Measurements from ENCODE around the gene VEGFC. TPM values are rescaled to one million over a fixed set of nuclear protein-coding genes. Genes with fewer than 3 reads are reported as not detected.

The VEGFC gene, protein sequence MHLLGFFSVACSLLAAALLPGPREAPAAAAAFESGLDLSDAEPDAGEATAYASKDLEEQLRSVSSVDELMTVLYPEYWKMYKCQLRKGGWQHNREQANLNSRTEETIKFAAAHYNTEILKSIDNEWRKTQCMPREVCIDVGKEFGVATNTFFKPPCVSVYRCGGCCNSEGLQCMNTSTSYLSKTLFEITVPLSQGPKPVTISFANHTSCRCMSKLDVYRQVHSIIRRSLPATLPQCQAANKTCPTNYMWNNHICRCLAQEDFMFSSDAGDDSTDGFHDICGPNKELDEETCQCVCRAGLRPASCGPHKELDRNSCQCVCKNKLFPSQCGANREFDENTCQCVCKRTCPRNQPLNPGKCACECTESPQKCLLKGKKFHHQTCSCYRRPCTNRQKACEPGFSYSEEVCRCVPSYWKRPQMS
- polyA plus RNA-seq (2012; ENCODE audit: low read depth, missing spikeins), result not detected

DNA sequence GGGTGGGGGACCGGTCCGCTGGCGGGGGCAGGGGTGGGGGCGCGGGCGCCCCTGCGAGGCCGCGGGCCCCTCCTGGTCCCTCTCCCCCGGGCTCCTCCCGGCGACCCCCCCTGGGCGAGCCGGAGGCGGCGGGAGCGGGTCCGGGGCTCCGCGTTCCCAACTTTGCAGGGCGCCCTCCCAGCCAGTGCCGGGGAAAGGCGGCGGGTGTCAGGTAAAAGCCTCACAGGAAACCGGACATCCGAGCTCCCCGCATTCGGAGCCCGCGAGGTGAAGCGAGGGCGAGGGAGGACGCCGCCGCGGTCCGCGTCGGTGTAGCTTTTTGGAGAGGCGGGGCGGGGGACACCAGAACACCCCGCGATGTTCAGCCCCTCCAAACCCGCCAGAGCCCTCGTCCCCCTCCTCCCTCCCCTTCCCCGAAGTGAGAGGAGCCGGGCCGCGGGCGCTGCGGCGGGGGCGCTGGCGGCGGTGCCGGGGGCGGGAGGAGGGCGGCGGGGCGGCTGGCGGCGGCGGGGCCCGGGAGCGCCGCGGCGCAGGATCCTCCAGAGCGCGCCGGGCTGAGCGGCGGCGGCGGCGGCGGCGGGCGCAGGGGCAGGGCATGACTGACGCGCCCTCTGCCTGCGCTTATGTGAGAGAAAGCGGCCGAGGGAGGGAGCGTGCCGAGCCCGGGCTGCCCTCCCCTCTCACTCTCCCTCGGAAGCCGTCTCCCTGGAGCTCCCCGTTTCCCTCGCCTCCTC is at the start of gene VEGFC:
Gene VEGFC, minus strand, starts transcription at position 597 of the 734 bp plus-strand sequence. CDS start 611 bp downstream, outside the sequence.
- no peak for FAIRE-seq
- TF ChIP-seq SPI1 (IDR thresholded peaks at IDR 0.05; ENCODE audit: low read depth, low read length) (no peak), PAX5 (IDR thresholded peaks at IDR 0.05; ENCODE audit: insufficient read depth, low read length, severe bottlenecking) (no peak)
- peak; percentile 30 for DNase-seq (ENCODE audit: insufficient read length, low spot score)

DNA sequence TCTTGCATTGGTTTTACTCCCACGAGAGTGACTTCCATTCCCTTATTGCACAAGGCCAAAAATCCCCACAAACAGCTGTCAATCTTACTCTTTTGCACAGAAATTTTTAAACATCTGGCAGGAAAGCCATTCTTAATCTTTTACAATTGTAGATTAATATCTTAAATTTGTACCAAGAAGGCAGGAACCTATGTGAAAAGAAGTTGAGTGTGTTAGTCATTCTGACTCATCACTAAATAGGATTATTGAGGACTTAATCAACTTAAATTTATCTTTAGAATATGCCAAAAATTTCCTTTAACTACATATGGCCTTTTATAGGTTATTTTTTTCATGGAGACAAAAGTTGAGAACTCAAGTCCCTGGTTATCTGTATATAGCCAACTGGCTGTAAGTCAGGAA is 49.0 kb upstream of the VEGFC start:
- TF ChIP-seq TAF1 (IDR thresholded peaks at IDR 0.05; ENCODE audit: low read depth, low read length), result no peak
- no peak for TF ChIP-seq POLR2A (IDR thresholded peaks at IDR 0.05; ENCODE audit: low read depth, low read length)
- no peak for TF ChIP-seq POU2F2 (IDR thresholded peaks at IDR 0.05; ENCODE audit: low read depth, low read length)
- no peak for TF ChIP-seq SPI1 (IDR thresholded peaks at IDR 0.05; ENCODE audit: low read depth, low read length)
- FAIRE-seq, result no peak
- DNase-seq (ENCODE audit: insufficient read length, low spot score), result no peak

DNA sequence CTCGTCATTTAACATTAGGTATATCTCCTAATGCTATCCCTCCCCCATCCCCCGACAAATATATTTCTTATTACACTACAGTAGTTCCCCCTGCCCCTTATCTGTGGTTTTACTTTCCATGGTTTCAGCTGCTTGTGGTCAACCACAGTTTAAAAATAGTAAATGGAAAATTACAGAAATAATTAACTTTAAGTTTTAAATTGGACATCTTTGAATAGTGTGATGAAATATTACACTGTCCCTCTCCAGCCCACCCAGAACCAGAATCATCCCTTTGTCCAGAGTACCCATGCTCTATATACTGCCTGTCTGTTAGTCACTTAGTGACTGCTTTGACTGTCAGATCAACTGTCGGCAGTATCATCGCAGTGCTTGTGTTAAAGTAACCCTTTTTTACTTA is 47.4 kb upstream of the VEGFC start:
- DNase-seq (ENCODE audit: insufficient read length, low spot score) (no peak), FAIRE-seq (no peak)
- TF ChIP-seq PAX5 (IDR thresholded peaks at IDR 0.05; ENCODE audit: insufficient read depth, low read length, severe bottlenecking) (no peak), POU2F2 (IDR thresholded peaks at IDR 0.05; ENCODE audit: low read depth, low read length) (no peak)

DNA sequence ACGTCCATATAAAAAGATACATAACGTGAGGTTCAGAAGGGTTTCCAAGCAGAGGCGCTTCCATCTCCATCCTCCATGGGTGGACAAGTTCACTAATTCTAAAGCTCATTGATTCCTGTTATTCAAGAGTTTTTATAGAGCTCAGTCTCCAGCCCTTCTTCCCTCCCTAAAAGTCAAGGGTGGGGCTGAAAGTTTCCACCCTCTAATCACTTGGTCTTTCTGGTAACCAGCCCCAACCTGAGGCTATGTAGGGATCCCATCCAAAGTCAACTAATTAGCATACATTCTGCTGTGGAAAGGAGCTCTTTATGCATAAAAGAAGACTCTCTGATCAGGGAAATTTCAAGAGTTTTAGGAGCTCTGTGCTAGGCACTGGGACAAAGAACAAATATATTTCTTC is 46.9 kb upstream of the VEGFC start:
- FAIRE-seq (no peak), DNase-seq (ENCODE audit: insufficient read length, low spot score) (no peak)
- TF ChIP-seq PAX5 (IDR thresholded peaks at IDR 0.05; ENCODE audit: insufficient read depth, low read length, severe bottlenecking) (no peak), POU2F2 (IDR thresholded peaks at IDR 0.05; ENCODE audit: low read depth, low read length) (no peak), TAF1 (IDR thresholded peaks at IDR 0.05; ENCODE audit: low read depth, low read length) (no peak), POLR2A (IDR thresholded peaks at IDR 0.05; ENCODE audit: low read depth, low read length) (no peak), SPI1 (IDR thresholded peaks at IDR 0.05; ENCODE audit: low read depth, low read length) (no peak), POLR2AphosphoS5 (IDR thresholded peaks at IDR 0.05; ENCODE audit: low read depth, low read length) (no peak)

DNA sequence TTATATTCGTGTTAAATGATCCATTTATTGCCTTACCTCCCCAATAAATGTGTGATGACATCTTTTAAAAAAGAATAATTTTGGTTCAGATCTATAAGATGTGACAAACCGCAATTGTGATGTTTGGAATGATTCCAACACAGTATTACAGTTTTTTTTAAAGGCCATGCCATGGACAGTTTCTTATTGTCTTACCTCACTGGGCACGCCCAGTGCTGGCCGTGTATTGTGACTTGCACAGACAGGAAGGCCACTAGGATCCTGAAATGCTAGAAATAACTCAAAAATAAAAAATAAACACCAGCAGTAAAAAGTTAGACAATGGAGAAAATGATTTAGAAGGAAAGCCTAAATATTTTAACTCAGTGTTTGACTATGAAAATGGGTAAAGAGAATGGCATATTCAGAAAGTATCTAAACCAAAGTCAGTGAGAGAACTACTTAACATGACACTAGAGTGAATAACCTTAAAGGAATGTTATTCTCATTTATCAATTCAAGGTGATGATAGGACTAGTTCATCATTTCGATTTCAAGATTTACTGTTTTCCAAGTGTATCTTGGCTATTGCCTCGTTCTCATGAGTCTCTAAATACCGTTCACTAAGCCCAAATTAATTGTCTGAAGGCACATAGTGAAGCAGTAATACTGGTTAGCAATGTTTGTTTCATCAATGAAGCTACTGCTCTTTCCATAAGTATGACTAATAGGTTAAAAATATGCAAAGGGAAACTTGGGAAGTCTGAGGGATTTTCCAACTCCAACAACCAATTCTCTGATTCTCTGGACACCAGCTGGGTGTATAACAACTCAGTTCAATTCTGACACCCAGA is 46.1 kb upstream of the VEGFC start:
- DNase-seq (ENCODE audit: insufficient read length, low spot score) (no peak), FAIRE-seq (no peak)
- no peak for TF ChIP-seq POLR2A (IDR thresholded peaks at IDR 0.05; ENCODE audit: low read depth, low read length)
- no peak for TF ChIP-seq SPI1 (IDR thresholded peaks at IDR 0.05; ENCODE audit: low read depth, low read length)
- no peak for TF ChIP-seq POU2F2 (IDR thresholded peaks at IDR 0.05; ENCODE audit: low read depth, low read length)
- TF ChIP-seq POLR2AphosphoS5 (IDR thresholded peaks at IDR 0.05; ENCODE audit: low read depth, low read length), result no peak
- no peak for TF ChIP-seq TAF1 (IDR thresholded peaks at IDR 0.05; ENCODE audit: low read depth, low read length)
- no peak for TF ChIP-seq PAX5 (IDR thresholded peaks at IDR 0.05; ENCODE audit: insufficient read depth, low read length, severe bottlenecking)

DNA sequence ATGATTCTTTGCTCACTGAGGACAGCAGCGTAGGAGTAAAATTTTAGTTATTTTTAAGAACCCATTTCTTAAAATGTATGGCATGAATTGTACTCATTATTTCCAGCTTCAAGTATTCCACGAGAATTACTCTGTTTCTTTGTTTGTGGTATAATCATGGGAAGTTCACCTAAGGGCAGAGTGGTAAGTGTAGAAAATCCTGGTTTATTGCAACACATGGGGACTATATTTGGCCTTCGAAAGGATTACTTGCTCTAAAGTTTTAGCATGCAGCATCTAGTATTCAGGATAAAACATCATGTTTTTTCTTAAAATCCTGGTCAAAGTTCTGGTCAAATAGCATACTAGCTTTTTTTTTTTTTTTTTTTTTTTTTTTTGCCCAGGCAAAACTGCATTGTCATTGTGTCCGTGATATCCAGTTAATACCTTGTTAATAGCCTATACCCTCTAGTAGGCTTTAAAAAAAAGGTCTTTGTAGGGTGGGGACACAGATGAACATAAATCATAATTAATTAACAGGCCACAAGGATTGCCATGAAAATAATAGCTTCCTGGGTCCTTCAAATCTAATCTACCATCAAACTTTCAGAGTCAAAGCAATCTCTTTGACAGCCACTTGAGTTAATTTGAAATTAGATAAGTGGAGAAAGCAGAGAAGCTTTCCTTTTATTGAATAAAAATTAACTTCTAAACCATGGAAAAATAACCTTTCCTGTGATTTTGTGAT is 44.6 kb upstream of the VEGFC start:
- FAIRE-seq (no peak), DNase-seq (ENCODE audit: insufficient read length, low spot score) (no peak)
- TF ChIP-seq TAF1 (IDR thresholded peaks at IDR 0.05; ENCODE audit: low read depth, low read length), result no peak
- no peak for TF ChIP-seq SPI1 (IDR thresholded peaks at IDR 0.05; ENCODE audit: low read depth, low read length)
- TF ChIP-seq PAX5 (IDR thresholded peaks at IDR 0.05; ENCODE audit: insufficient read depth, low read length, severe bottlenecking), result no peak
- no peak for TF ChIP-seq POLR2A (IDR thresholded peaks at IDR 0.05; ENCODE audit: low read depth, low read length)
- TF ChIP-seq POU2F2 (IDR thresholded peaks at IDR 0.05; ENCODE audit: low read depth, low read length), result no peak
- TF ChIP-seq POLR2AphosphoS5 (IDR thresholded peaks at IDR 0.05; ENCODE audit: low read depth, low read length), result no peak

DNA sequence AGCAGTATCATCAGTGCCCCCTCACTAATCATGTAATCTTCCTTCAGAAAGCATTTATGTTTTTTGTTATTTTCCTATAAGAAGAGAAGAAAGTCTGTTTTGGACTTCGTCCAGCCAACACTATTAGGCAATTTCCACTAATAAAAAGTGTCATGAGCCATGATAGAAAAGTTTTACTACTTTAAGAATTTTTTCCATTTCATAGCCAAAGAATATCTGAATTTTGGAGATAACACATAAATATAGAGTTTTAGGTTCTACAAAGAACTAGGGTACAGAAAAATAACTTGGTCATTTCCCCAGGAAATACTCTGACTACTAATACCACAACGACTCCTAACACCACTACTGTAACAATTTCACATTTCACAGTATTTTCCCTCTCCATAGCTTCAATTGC is 41.8 kb upstream of the VEGFC start:
- FAIRE-seq (no peak), DNase-seq (ENCODE audit: insufficient read length, low spot score) (no peak)
- TF ChIP-seq POLR2A (IDR thresholded peaks at IDR 0.05; ENCODE audit: low read depth, low read length), result no peak
- no peak for TF ChIP-seq PAX5 (IDR thresholded peaks at IDR 0.05; ENCODE audit: insufficient read depth, low read length, severe bottlenecking)
- TF ChIP-seq POU2F2 (IDR thresholded peaks at IDR 0.05; ENCODE audit: low read depth, low read length), result no peak
- TF ChIP-seq SPI1 (IDR thresholded peaks at IDR 0.05; ENCODE audit: low read depth, low read length), result no peak
- TF ChIP-seq TAF1 (IDR thresholded peaks at IDR 0.05; ENCODE audit: low read depth, low read length), result no peak
- no peak for TF ChIP-seq POLR2AphosphoS5 (IDR thresholded peaks at IDR 0.05; ENCODE audit: low read depth, low read length)

DNA sequence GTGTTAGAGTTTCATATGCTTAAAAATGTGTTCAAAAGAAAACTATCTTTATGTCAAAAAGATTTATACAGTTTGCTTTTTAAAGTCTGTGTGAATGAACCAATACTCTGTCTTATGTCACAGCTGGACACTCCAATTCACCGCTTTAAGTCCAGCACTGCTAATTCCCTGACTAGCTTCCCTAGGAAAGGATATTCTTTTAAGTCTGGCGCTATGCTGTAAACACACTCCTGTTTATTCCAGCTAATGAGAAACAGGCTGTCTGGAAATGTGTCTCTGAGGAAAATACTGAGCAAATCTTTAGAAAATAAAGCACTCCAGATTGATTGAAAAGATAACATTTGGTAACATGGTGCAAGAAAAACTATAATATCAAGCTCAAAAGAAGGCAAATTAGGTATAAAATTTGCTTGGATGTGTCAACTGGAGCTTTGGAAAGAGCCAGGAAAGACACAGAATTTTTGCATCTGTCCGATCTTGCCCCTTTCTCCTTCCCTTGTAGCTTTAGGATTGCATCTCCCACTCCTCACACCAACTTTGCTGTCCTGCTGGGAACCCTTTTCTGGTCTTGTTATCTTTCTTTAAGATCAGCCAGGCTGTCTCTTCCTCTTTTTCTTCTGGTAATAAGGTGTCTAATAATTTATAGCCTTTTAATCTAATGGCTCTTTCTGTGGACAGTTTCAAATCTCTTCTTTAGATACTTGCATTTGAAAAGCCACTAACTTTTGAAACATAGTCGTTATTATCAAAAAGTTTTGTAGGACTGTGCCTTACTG is 40.9 kb upstream of the VEGFC start:
- DNase-seq (ENCODE audit: insufficient read length, low spot score), result no peak
- TF ChIP-seq POLR2AphosphoS5 (IDR thresholded peaks at IDR 0.05; ENCODE audit: low read depth, low read length) (no peak), POU2F2 (IDR thresholded peaks at IDR 0.05; ENCODE audit: low read depth, low read length) (no peak), POLR2A (IDR thresholded peaks at IDR 0.05; ENCODE audit: low read depth, low read length) (no peak), SPI1 (IDR thresholded peaks at IDR 0.05; ENCODE audit: low read depth, low read length) (no peak), TAF1 (IDR thresholded peaks at IDR 0.05; ENCODE audit: low read depth, low read length) (no peak), PAX5 (IDR thresholded peaks at IDR 0.05; ENCODE audit: insufficient read depth, low read length, severe bottlenecking) (no peak)
- FAIRE-seq, result no peak

Data from GM12891 (cell line).